Stimulated activated CD4-positive, alpha-beta T cell treated with anti-CD3 and anti-CD28 coated beads, Interleukin-1b, Interleukin-23, amount 100 ng/mL, for 4 hours (primary cell): ENCODE results near the gene PTPRN2.
"Not testable (repeated sequence)": the region's sequence is repeated elsewhere in the genome, so short reads cannot be mapped to it uniquely, and the experiment has no call there.

Source experiments
- DNase-seq, 2 donors: peaks; one replicate each; pipeline ENCODE4 v3.0.0-alpha.2; 2020; ENCODE audit warnings: low read depth in 2 of 2

Gene PTPRN2

DNA sequence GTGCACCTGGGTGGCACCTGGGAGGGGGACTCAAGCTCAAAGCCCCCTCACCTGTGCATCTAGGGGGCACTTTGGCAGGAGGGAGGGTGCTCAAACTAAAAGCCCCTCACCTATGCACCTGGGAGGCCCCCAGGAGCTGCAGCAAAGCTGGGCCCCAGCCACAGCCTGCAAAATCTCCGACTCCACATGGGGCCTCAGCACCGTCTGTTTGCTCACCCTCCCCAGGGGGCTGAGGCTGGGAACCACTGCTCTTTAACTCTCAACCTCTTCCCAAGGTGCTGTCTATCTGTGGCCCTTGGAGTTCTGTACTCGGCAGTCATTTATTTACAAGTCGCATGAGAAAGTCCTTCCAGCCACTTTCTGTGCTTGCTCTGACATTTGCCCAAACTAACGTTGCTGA, 792.4 kb downstream of the PTPRN2 start:
- no peak for DNase-seq

DNA sequence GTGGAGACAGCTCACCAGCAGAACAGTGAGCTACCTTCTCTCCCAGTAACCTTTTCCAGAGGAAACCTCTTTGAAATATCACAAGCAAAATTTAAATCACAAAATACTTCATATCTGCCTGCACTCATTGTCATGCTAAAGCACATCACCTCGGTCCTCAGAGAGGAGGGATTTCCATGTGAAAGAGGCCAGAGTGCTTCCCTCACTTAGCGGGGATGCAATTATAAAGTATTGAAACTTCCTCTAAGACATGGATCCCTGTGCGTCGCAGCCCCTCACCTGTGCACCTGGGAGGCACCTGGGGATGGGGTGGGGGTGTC, 792.9 kb downstream of the PTPRN2 start:
- DNase-seq: no peak

DNA sequence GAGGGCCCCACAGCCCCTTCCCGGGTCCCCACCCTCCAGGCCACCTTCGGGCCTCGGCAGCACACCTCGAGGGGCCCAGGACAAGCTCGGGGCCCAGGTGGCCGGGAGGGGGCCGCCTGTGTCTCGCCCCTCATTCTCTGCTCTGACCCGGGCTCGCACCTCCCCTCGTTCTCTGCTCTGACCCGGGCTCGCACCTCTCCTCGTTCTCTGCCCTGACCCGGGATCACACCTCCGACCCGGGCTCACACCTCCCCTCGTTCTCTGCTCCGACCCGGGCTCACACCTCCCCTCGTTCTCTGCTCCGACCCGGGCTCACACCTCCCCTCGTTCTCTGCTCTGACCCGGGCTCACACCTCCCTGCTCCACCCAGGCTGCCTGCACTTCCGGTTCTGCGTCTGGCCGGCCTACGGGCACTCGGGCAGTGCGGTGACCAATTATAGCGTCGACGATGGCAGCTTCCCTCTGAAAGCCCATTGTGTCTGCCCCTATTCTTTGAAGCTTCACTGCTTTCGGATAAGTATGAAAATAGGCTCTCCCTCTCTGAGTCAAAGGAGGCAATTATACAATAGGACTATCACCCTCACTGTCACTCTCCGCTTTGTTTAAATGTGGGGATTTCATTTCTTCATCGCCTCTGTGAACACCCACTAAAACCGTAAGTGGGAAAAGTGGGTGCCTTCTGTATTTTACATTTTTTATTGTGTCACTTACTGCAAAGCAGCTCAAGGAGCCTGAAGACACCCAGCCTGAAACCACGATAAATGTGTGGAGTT, 793.5 kb downstream of the PTPRN2 start:
- DNase-seq: no peak

DNA sequence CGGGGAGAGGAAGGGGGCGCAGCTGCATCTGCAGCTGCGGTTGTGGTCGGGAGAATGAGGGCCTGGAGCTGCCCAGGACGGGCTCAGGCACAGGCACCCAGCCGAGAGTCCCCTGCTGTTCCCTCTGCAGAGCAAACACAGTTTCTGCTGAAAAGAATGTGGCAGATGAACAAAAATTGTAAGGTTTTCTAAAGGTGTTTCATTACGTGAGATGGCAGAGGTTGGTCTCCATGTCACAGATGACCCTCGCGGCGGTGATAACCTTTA, 794.6 kb downstream of the PTPRN2 start:
- DNase-seq: no peak

DNA sequence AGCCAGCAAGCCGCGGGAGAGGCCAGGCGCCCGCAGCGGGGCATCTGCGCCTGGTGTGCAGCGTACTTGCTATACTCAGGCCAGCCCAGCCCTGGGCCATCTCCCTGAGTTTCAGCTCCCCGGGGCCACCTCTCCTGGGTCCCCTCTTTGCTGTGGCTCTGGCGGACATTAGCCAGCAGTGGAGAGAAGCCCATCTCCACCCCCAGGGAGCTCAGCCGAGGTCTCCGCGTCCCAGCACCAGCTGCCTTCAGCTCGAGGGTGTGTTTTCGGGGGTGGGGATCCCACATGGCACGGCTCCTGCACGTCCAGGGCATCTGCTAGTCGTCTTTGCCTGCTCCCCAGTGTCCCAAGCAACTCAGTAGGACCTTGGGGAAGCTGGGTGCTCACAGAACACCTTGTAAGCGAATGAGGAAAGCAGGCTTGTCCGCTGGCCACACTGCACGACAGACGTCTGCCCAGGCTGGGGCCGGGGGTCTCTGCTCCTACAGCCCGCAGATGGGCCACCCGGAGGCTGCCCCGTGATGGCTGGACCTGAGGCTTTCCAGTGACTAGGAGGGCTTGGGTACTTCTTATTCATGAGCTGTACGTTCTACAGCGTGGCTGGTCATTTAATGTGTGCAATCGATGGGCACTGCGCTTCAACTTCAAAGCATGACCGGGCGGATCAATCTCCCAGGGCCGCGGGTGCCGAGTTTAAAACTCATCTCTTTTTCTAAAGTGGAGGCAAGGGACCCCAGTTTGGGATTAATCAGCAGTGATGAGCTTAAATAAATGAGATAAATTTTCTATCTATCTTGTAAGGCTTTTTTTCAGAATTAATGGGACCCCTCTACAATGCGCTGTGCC, 795.2 kb downstream of the PTPRN2 start:
- DNase-seq: no peak

DNA sequence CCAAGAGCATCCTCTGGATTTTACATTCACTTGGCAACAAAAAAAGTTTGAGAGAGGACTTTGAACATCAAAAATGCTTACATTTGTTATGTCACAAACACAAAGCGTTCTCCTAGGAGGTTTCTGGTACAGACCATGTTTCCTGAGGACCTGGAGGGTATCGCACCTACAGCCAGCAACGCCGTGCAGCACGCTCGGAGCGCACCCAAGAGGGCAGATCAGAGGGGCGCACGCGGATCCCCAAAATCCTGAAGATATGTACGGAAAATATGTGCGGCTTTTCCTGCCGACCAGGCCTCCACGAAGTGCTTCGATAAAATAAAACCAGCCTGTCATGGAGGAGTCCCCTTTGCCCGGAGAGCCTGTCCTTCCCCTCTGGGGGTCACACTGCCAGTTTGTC, 796.0 kb downstream of the PTPRN2 start:
- DNase-seq: no peak

DNA sequence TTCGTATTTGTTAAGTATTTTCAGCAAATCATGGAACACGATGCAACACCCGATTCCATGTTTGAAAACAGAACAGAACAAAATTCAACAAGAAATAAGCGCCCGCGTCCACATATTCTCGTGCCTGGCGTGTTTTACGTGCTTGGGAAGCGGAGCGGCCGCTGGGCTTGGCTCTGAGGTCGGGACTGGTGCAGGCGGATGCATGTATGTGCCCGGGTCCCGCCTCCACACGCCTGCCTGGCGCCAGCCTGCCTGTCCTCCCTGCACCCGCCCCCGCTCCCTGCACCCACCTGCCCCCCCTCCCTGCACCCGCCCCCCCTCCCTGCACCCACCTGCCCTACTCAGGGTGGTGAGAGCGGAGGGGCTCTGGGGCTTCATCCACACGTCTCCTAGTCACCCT, 796.4 kb downstream of the PTPRN2 start:
- no peak for DNase-seq

DNA sequence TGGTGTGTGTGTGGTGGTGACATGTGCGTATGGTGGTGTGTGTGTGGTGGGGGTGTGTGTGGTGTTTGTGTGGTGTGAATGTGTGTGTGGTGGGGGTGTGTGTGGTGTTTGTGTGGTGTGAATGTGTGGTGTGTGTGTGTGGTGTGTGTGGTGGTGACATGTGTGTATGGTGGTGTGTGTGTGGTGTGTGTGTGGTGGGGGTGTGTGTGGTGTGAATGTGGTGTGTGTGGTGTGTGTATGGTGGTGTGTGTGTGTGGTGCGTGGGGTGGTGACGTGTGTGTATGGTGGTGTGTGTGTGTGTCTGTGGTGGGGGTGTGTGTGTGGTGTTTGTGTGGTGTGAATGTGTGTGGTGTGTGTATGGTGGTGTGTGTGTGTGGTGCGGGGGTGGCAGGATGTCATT, 797.7 kb downstream of the PTPRN2 start:
- no peak for DNase-seq

DNA sequence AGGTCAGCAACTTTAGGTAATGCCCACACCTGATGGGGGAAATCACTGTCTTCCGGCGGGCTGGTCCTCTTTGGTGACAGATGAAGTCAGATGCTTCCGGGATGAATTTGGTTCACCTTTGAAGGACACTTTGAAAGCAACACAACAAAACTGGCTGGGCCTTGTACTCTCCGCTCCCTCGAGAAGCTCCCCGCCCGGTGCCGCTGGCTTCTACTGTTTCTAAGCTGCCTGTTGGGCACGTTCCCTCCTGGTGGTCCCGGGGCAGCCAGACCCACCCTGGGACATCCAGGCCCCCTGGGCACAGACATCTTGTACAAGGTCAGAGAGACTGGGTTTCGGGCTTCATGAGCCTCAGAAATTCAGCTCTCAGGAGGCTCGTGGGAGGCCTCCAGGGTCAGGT, 798.5 kb downstream of the PTPRN2 start:
- DNase-seq: no peak

DNA sequence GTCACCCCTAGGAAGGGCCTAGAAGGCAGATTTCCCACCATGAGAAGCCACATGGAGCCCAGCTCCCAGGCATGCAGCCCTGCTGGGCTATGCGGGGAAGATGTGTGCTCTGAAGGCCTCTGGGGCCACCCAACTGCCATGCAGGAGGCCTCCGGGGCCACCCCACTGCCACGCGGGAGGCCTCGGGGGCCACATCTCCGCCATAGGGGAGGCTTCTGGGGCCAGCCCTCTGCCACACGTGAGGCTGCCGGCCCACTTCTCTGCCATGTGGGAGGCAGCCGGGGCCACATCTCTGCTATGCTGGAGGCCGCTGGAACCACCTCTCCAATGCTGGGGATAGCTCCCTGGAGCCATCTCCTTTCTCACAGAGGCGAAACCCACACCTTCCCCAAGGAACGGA, 799.0 kb downstream of the PTPRN2 start:
- DNase-seq: no peak

DNA sequence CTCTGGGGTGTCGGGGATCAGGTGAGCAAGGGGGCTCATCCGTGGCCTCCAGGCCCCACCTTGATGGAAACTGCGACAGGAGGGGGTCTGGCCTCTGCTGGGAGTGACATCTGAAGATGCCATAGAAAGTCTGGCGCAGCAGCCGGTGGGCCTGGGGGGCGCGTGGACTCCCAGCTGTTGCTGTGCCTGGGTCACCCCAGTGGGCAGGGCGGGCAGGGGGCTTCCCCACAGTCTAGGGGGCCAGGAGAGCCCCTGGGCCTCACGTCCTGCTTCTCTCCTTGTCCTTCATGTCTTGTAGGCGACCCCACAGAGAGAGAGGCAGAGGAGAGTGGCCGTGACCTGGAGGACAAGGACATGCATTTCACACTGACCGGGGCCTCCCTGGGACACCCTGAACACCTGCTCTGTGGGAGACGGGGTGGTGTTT, 800.3 kb downstream of the PTPRN2 start:
- no peak for DNase-seq

DNA sequence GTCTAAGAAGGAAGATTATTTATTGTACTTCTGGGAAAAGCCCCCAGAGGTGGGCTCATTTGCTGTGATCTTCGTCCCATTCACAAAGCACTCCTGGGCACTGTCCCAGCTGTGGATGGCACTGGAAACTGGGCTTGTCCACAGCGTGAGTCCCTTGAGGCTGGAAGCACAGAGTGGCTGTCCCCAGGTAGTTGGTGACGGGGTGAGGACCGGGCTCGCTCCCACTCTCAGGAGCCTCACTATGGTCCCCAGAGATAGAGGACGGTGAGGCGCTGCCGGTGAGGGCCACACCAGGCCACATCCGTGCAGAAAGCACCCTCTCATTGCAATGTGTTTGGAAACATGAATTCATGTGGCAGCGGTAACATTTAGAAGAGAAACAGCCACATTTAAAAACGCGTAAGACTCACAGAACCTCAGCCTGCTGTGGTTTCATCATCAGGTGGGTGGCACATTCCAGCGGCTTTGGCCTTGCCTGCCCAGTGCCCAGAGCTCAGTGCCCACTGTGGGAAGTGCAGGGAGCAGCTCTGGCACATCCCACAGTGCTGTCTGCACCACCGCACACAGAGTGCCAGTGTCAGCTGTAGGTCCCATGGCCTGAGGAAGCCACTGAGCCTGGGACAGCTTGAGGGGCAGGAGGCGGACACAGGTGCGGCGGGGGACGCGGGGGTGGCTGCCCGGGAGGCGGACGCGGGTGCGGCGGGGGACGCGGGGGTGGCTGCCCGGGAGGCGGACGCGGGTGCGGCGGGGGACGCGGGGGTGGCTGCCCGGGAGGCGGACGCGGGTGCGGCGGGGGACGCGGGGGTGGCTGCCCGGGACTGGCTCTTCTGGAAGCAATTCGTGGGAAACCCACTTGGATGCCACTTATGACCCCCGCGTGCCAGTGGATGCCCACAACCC, 801.0 kb downstream of the PTPRN2 start:
- no peak for DNase-seq

DNA sequence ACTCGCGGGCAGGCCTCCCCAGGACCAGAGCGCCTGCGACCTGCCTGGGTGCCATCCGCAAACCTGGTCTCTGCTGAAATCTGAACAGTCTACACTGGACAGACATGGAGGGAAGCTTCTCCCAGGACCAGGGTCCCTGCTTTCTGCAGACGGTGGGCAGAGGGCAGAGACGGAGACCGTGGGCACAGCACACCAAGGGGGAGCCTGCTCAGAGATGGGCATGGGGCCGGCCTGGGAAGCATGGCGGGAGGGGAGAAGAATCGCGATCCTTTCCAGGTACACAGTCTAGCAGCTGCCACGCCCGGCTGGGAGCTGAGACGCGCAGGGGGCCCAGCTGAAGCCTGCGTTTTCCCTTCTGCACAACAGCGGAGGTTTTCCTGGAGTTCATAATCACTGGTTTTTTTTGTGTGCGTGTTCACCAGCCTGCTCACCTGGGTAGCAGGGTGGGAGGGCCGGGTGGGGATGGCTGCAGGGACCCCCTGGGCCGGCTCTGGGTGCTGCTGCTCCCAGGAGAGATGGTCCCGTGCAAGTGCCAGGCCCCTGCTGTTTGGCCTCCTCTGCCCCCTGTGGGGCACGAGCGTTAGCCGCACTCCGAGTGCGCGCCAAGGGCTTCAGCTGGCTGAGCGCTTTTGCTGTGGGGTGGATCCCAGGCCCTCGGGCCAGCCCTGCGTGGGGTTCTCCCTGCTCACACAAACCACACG, 802.0 kb downstream of the PTPRN2 start:
- no peak for DNase-seq

DNA sequence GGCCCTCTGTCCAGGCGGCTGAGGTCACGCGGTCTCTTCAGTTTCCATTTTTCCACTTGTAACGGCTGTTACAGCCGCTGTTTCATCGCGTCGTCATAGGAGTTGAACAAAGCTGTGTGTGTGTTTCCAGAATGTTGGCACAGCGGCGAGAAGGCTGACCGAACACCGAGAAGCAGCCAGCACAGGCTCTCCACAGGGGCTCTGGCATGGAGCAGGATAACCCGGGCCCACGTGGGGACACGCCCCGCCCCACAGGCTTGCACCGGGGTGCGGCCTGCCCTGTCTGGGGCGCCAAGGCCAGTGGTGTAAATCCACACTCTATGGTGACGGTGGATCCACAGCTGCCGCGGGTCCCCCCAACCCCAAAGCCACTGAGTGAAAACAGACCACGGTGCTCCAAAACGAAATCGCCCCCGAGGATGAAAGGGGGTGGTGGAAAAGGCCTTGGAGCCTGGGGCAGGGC, 802.6 kb downstream of the PTPRN2 start:
- no peak for DNase-seq

DNA sequence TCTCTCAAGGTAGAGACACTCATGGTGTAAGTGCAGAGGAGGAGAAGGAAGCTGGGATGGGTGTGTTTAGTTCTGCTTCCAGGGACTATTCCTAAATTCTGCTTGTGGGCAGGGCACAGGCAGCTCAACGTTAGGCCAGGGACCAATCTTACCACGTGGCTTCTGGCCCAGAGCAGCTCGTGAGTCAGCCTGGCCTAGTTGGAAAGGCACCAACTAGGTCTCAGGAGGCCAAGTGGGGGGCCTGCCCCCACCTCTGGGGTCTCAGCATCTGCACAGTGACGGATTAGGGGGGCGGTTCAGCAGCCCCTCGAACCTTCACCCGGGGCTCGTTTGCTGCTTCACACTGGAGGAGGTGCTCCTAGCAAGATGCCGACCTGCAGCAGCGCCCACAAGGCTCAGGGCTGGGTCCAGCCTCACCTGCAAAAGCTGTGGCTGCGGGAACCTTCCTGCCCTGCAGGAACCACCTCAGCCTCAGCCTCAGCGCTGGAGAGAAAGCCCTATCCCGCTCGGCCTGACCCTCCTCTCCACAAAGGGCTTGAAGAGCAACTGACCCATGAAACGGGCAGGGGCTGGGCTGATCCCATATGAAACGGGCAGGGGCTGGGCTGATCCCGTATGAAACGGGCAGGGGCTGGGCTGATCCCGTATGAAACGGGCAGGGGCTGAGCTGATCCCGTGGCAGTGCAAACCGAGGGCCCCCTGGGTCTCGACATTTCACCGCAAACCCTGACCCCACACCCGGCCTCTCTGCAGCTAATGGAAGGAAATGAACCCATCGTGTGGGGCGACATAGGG, 803.4 kb downstream of the PTPRN2 start:
- DNase-seq: no peak

DNA sequence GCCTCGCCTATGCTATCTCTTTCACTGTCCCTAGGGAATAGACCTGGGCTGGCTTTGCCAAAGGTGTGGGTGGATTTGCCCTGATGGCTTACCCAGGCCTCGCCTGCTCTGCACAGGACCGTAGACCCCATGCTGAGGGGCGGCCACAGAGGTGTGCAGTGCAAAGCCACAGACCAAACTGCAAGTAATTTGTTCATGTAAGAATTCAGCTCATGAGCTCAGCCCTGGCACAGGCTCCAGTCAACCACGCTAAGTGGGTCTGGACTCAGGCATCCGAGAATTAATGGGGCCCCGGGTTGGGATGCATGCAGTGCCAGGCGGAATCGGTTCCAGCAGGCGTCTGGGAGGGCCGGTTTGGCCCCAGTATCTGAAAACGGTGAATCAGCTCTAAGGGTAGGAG, 805.6 kb downstream of the PTPRN2 start:
- DNase-seq: no peak

DNA sequence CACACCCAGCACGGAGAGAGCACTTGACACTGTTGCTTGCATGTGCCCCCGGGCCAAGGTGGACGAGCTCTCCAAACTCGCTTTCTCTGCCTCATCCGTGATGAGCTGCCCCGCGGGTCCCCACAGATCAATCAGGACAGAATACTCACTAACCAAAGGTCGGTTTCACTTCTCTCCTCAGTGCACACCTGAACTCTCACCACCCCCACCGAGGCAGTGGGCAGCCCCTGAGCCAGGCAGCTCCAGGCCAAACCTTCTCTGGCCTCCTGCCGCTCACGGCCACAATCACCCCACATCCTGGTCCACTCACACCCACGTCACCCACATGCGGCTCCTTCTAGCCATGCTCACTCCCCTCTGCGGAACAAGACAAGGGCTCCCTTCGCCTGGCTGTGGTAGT, 806.9 kb downstream of the PTPRN2 start:
- no peak for DNase-seq

DNA sequence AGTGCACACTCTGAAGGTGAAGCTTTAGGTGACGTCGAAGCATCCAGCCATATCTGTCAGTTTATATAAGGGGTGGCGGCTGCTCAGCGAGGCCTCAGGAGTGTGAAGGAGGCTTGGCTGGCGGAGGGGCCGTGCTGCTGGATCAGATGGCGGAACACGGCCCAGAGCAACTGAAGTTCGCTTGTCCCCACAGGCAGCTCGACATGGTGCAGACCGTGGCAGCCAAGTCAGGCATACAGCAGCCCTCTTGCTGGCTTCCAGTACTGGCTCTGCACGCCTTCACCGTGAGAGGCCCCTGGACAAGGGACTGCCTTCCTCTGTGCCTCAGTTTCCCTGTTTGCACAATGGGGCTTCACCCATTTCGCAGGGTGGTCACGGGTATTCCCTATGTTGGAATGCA, 807.3 kb downstream of the PTPRN2 start:
- DNase-seq: no peak

DNA sequence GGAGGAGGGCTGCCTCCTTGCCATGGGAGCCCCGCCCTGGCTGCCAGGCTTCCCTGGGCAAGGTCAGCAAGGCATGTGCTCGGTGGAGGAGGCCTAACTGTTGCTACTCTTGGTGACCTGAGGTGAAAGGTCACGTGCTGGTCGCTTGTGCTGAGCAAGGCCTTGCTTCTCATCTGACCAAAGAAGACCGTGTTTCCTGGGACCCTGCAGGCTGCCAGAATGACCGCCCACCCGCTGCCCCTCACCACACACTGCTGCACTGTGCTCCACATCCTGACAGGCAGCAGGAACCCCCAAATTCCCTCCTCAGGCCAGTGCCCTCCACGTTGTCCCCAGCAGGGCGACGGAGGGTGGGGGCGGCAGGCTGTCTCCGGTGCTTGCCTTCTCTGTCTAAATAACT, 808.4 kb downstream of the PTPRN2 start:
- no peak for DNase-seq

DNA sequence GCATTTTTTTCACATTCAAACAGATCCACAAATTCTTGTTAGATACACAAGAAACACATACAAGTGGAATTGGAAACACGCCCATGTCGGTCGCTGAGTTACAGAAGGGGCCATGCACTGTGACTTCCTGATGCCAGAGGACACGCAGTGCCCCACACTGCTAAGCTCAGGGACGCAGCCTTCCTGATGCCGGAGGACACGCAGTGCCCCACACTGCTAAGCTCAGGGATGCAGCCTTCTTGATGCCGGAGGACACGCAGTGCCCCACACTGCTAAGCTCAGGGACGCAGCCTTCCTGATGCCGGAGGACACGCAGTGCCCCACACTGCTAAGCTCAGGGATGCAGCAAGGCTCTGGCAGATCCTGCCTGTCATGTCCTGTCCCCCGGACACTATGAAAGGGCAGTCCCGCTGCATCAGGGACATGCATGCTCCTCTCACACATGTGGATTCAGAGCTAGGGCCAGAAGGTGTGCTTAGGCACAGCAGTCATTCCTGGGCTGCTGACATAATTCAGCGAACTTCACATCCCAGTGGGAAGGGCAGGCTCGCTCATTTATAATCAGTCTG, 810.3 kb downstream of the PTPRN2 start:
- DNase-seq: not testable (repeated sequence)
